Measurements from ENCODE around the gene SLC35D1. TPM values are rescaled to one million over a fixed set of nuclear protein-coding genes. Genes with fewer than 3 reads are reported as not detected.
"Not testable (repeated sequence)": the region's sequence is repeated elsewhere in the genome, so short reads cannot be mapped to it uniquely, and the experiment has no call there.

SLC35D1 gene
- total RNA-seq, 4 donors from 2014 or later = 5.7 to 12.5 (median 10.5) TPM

- intact Hi-C loops (cut with DNase I) = no loop called here
- Histone ChIP-seq H3K27ac (no peak overlapping the region), H3K9me3 (no peaks in the 10 kb centered on the region), H3K4me1 (peaks cover 0 to 17% (median 0%) of the 10 kb centered on the region in 3 donors), H3K27me3 (no peaks in the 10 kb centered on the region), H3K36me3 (peaks cover 8 to 89% (median 8%) of the 10 kb centered on the region in 3 donors), H3K4me3 (no peak overlapping the region)
- TF ChIP-seq CTCF (IDR thresholded peaks at IDR 0.05) (no peak), POLR2A (IDR thresholded peaks at IDR 0.05) (no peak)
- no peak for DNase-seq
Observed at GRCh38 chr1:66978201-66978600, 75.7 kb downstream of the SLC35D1 start.

GRCh38 chr1:66968574-66968973 is 85.4 kb downstream of the SLC35D1 start:
- no peaks in the 10 kb centered on the region for H3K27me3 ChIP-seq
- intact Hi-C loops (cut with DNase I) = no loop called here
- no peaks in the 10 kb centered on the region for H3K9me3 ChIP-seq
- peaks cover 0 to 92% (median 10%) of the 10 kb centered on the region in 3 donors for H3K36me3 ChIP-seq
- H3K4me3 ChIP-seq = no peak overlapping the region
- H3K4me1 ChIP-seq = no peaks in the 10 kb centered on the region
- DNase-seq = no peak
- TF ChIP-seq POLR2A (IDR thresholded peaks at IDR 0.05) (no peak), CTCF (IDR thresholded peaks at IDR 0.05) (no peak)
- no peak overlapping the region for H3K27ac ChIP-seq
- WGBS, 2 donors = 64 to 76% methylated on average over 3 of the region's 3 CpGs

GRCh38 chr1:66966188-66966873 is 87.6 kb downstream of the SLC35D1 start:
- DNase-seq; H3K4me3 ChIP-seq; H3K9me3 ChIP-seq; H3K27ac ChIP-seq; H3K27me3 ChIP-seq; intact Hi-C loops (cut with DNase I); H3K4me1 ChIP-seq: not testable (repeated sequence)
- peaks cover 0 to 93% (median 22%) of the 10 kb centered on the region in 3 donors for H3K36me3 ChIP-seq
- WGBS, 2 donors = 93% methylated on average over 5 to 7 of the region's 7 CpGs

GRCh38 chr1:66957938-66958337 is 96.0 kb downstream of the SLC35D1 start:
- no peak overlapping the region for H3K27ac ChIP-seq
- intact Hi-C loops (cut with DNase I) = no loop called here
- peaks cover 0 to 5% (median 0%) of the 10 kb centered on the region in 3 donors for H3K4me1 ChIP-seq
- no peaks in the 10 kb centered on the region for H3K9me3 ChIP-seq
- H3K36me3 ChIP-seq = peaks cover 0 to 98% (median 13%) of the 10 kb centered on the region in 3 donors
- TF ChIP-seq CTCF (IDR thresholded peaks at IDR 0.05) = no peak
- no peak for TF ChIP-seq POLR2A (IDR thresholded peaks at IDR 0.05)
- 92 to 94% methylated on average over 3 of the region's 3 CpGs for WGBS, 2 donors
- no peaks in the 10 kb centered on the region for H3K27me3 ChIP-seq
- DNase-seq = no peak
- no peak overlapping the region for H3K4me3 ChIP-seq

- no peak for DNase-seq
- no peaks in the 10 kb centered on the region for H3K27me3 ChIP-seq
- intact Hi-C loops (cut with DNase I) = no loop called here
- H3K4me1 ChIP-seq = peaks cover 0 to 6% (median 0%) of the 10 kb centered on the region in 3 donors
- peaks cover 2 to 98% (median 3%) of the 10 kb centered on the region in 3 donors for H3K36me3 ChIP-seq
- H3K27ac ChIP-seq = no peak overlapping the region
- 75 to 84% methylated on average over 4 of the region's 4 CpGs for WGBS, 2 donors
- no peaks in the 10 kb centered on the region for H3K9me3 ChIP-seq
- TF ChIP-seq CTCF (IDR thresholded peaks at IDR 0.05) = no peak
- no peak for TF ChIP-seq POLR2A (IDR thresholded peaks at IDR 0.05)
- no peak overlapping the region for H3K4me3 ChIP-seq
Observed at GRCh38 chr1:66954208-66954607, 99.7 kb downstream of the SLC35D1 start.
